Astrocyte (in vitro differentiated cells and primary cell): ENCODE measurements around the gene CPA5.

ENCODE experiments used
- CTCF ChIP-seq: IDR thresholded peaks from 2 replicates; pipeline ENCODE4 v1.5.1; 2011; ENCODE audit warnings: low read depth, mild to moderate bottlenecking, inconsistent platforms, low read length, moderate library complexity; ENCODE audit not compliant: insufficient read depth
- EZH2 ChIP-seq: IDR thresholded peaks from 2 replicates; pipeline ENCODE4 v1.6.1; 2012; ENCODE audit warnings: mild to moderate bottlenecking, low read length, inconsistent platforms; ENCODE audit not compliant: insufficient read depth

GRCh38 chr7:130360518-130360917, 15.9 kb downstream of the CPA5 start:
- no peak for TF ChIP-seq CTCF
- no peak for TF ChIP-seq EZH2
